ENCODE results near the gene NLK. TPM values are rescaled to one million over a fixed set of nuclear protein-coding genes. Genes with fewer than 3 reads are reported as not detected.

Gene NLK
- total RNA-seq, 1 experiment from 2014 or later, result 12.8 TPM

DNA sequence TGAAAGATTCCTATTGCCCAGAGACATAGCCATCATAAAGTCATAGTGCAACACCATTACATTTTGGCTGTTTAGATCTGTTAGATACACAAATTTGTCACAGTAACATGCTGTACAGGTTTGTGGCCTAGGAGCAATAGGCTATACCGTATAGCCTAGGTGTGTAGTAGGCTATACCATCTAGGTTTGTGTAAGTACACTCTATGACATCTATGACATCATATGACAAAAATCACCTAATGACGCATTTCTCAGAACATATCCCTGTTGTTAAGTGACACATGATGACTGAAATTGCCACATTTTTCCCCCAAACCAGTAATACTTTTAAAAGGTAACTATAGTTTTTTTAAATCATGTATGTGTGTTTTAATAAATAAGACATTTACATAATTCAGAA is 43.3 kb downstream of the NLK start:
- Histone ChIP-seq H3K9me2 (ENCODE audit: insufficient read depth) (no peaks in the 10 kb centered on the region), H2AFZ (ENCODE audit: low read depth, low read length, poor library complexity, severe bottlenecking) (no peak overlapping the region), H3K9ac (ENCODE audit: low read length) (no peak overlapping the region), H4K20me1 (ENCODE audit: insufficient read depth) (no peaks in the 10 kb centered on the region), H3K79me2 (ENCODE audit: insufficient read depth, low read length) (peaks cover 33% of the 10 kb centered on the region), H3K9me3 (ENCODE audit: control insufficient read depth in 1 of 2, insufficient read depth in 1 of 2, low read depth in 1 of 2, low read length in 2 of 2) (no peaks in the 10 kb centered on the region), H3K4me3 (replicated peaks in 1 of 2; ENCODE audit: low read depth in 1 of 2, low read length in 2 of 2) (no peak overlapping the region), H3K27ac (ENCODE audit: low read depth, low read length) (no peak overlapping the region), H3K4me2 (ENCODE audit: low read length) (no peak overlapping the region), H3K27me3 (ENCODE audit: insufficient read depth, low read length) (no peaks in the 10 kb centered on the region), H3K4me1 (ENCODE audit: control insufficient read depth in 1 of 2, insufficient read depth in 2 of 2, low read length in 2 of 2) (no peaks in the 10 kb centered on the region), H3K36me3 (ENCODE audit: control insufficient read depth in 1 of 2, insufficient read depth in 2 of 2, low read length in 2 of 2) (no peaks in the 10 kb centered on the region)
- CTCF ChIA-PET, result no interaction called here
- DNase-seq (ENCODE audit: low read depth, low spot score) (no peak), ATAC-seq (no peak)
- no TSS peak for BruUV-seq (replicated peaks)
- POLR2A ChIA-PET, result no interaction called here
- no peak for TF ChIP-seq CEBPB (IDR thresholded peaks at IDR 0.05; ENCODE audit: low read depth)
- no peak for TF ChIP-seq EZH2phosphoT487 (IDR thresholded peaks at IDR 0.05; ENCODE audit: borderline replicate concordance)
- TF ChIP-seq SIN3A (IDR thresholded peaks at IDR 0.05; ENCODE audit: low read depth), result no peak
- TF ChIP-seq ZNF274 (IDR thresholded peaks at IDR 0.05; ENCODE audit: low read depth, low read length), result no peak
- no peak for TF ChIP-seq TCF7L2 (IDR thresholded peaks at IDR 0.05; ENCODE audit: borderline replicate concordance, extremely low read depth, insufficient read depth, insufficient read length)
- TF ChIP-seq SP1 (IDR thresholded peaks at IDR 0.05; ENCODE audit: low read depth), result no peak
- intact Hi-C loops (cut with micrococcal nuclease), result no loop called here
- RAD21 ChIA-PET (ENCODE audit: low non-redundant PET in 1 of 2, low total read pairs in 2 of 2, uncharacterized antibody in 2 of 2, unreplicated experiment in 2 of 2), result no interaction called here

GRCh38 chr17:28086519-28086918 is 44.0 kb downstream of the NLK start:
- peaks cover 34% of the 10 kb centered on the region for H3K79me2 ChIP-seq (ENCODE audit: insufficient read depth, low read length)
- no peak overlapping the region for H3K27ac ChIP-seq (ENCODE audit: low read depth, low read length)
- no peak overlapping the region for H3K4me2 ChIP-seq (ENCODE audit: low read length)
- H3K4me1 ChIP-seq (ENCODE audit: control insufficient read depth in 1 of 2, insufficient read depth in 2 of 2, low read length in 2 of 2), result no peaks in the 10 kb centered on the region
- no peaks in the 10 kb centered on the region for H3K27me3 ChIP-seq (ENCODE audit: insufficient read depth, low read length)
- H4K20me1 ChIP-seq (ENCODE audit: insufficient read depth), result no peaks in the 10 kb centered on the region
- no peak overlapping the region for H3K4me3 ChIP-seq (replicated peaks in 1 of 2; ENCODE audit: low read depth in 1 of 2, low read length in 2 of 2)
- no peaks in the 10 kb centered on the region for H3K9me3 ChIP-seq (ENCODE audit: control insufficient read depth in 1 of 2, insufficient read depth in 1 of 2, low read depth in 1 of 2, low read length in 2 of 2)
- H3K36me3 ChIP-seq (ENCODE audit: control insufficient read depth in 1 of 2, insufficient read depth in 2 of 2, low read length in 2 of 2), result no peaks in the 10 kb centered on the region
- intact Hi-C loops (cut with micrococcal nuclease), result no loop called here
- H2AFZ ChIP-seq (ENCODE audit: low read depth, low read length, poor library complexity, severe bottlenecking), result no peak overlapping the region
- CTCF ChIA-PET, result no interaction called here
- RAD21 ChIA-PET (ENCODE audit: low non-redundant PET in 1 of 2, low total read pairs in 2 of 2, uncharacterized antibody in 2 of 2, unreplicated experiment in 2 of 2), result no interaction called here
- ATAC-seq (no peak), DNase-seq (ENCODE audit: low read depth, low spot score) (no peak)
- H3K9me2 ChIP-seq (ENCODE audit: insufficient read depth), result no peaks in the 10 kb centered on the region
- no TSS peak for BruUV-seq (replicated peaks)
- H3K9ac ChIP-seq (ENCODE audit: low read length), result no peak overlapping the region
- POLR2A ChIA-PET, result no interaction called here
- TF ChIP-seq FOSL1 (IDR thresholded peaks at IDR 0.05; ENCODE audit: low read depth) (no peak), ZNF274 (IDR thresholded peaks at IDR 0.05; ENCODE audit: low read depth, low read length) (no peak), ELF1 (IDR thresholded peaks at IDR 0.05; ENCODE audit: borderline replicate concordance, low read depth) (no peak), TCF7L2 (IDR thresholded peaks at IDR 0.05; ENCODE audit: borderline replicate concordance, extremely low read depth, insufficient read depth, insufficient read length) (no peak), ZFX (IDR thresholded peaks at IDR 0.05) (no peak), SIN3A (IDR thresholded peaks at IDR 0.05; ENCODE audit: low read depth) (no peak), RAD21 (IDR thresholded peaks at IDR 0.05; ENCODE audit: low read depth) (no peak), CBX3 (IDR thresholded peaks at IDR 0.05; ENCODE audit: low read depth) (no peak), EGR1 (IDR thresholded peaks at IDR 0.05; ENCODE audit: low read depth) (no peak), JUND (IDR thresholded peaks at IDR 0.05) (no peak), POLR2AphosphoS5 (IDR thresholded peaks at IDR 0.05; ENCODE audit: low read depth, low read length) (no peak), REST (IDR thresholded peaks at IDR 0.05; ENCODE audit: low read depth) (no peak), YY1 (IDR thresholded peaks at IDR 0.05; ENCODE audit: extremely low read depth, insufficient replicate concordance, low read depth, low read length) (no peak), EZH2 (IDR thresholded peaks at IDR 0.05) (no peak), SP1 (IDR thresholded peaks at IDR 0.05; ENCODE audit: low read depth) (no peak)
- TF ChIP-seq, protein P1, sequence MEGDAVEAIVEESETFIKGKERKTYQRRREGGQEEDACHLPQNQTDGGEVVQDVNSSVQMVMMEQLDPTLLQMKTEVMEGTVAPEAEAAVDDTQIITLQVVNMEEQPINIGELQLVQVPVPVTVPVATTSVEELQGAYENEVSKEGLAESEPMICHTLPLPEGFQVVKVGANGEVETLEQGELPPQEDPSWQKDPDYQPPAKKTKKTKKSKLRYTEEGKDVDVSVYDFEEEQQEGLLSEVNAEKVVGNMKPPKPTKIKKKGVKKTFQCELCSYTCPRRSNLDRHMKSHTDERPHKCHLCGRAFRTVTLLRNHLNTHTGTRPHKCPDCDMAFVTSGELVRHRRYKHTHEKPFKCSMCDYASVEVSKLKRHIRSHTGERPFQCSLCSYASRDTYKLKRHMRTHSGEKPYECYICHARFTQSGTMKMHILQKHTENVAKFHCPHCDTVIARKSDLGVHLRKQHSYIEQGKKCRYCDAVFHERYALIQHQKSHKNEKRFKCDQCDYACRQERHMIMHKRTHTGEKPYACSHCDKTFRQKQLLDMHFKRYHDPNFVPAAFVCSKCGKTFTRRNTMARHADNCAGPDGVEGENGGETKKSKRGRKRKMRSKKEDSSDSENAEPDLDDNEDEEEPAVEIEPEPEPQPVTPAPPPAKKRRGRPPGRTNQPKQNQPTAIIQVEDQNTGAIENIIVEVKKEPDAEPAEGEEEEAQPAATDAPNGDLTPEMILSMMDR (IDR thresholded peaks at IDR 0.05 in 2 of 3, conservative IDR thresholded peaks at IDR 0.05 in 1 of 3; ENCODE audit: borderline replicate concordance in 1 of 3, insufficient read depth in 1 of 3, low read depth in 2 of 3, low read length in 2 of 3), result no peak

Data from HCT116 (cell line).